Retinal pigment epithelial cell (primary cell): Measurements from ENCODE around the gene DHX32.
"Not testable (repeated sequence)": the region's sequence is repeated elsewhere in the genome, so short reads cannot be mapped to it uniquely, and the experiment has no call there.

Experiments
- DNase-seq: peaks from one replicate; pipeline ENCODE4 v3.0.0-alpha.2; 2010; ENCODE audit warnings: low read depth
- H3K4me3 ChIP-seq: 2 replicates; pipeline ENCODE4 v1.5.1; 2011; ENCODE audit warnings: mild to moderate bottlenecking, low read length, control low read depth, moderate library complexity
- TF ChIP-seq, protein P1 (sequence below): conservative IDR thresholded peaks from 2 replicates; pipeline ENCODE4 v1.5.1; 2011; ENCODE audit warnings: low read depth, low read length, control low read depth, inconsistent platforms

The DHX32 gene

DNA sequence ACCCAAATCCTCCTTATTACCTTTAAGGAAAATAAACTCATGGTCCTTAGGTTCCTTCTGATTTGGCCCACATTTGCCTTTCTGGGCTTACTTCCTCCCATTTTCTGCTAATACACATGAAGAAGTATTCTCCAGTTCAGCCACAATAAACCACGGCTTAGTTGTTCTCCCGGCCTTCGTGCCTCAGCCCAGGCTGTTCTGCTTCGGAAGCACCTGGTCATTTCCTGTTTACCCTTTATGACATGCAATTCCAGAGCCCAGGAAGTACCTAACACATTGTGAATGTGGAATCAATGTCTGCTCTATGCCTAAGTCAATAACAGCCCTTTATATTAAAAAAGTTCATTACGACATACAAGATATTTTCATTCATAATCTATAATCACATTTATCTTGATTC is 11.3 kb upstream of the DHX32 start:
- not testable (repeated sequence) for DNase-seq, H3K4me3 ChIP-seq

DNA sequence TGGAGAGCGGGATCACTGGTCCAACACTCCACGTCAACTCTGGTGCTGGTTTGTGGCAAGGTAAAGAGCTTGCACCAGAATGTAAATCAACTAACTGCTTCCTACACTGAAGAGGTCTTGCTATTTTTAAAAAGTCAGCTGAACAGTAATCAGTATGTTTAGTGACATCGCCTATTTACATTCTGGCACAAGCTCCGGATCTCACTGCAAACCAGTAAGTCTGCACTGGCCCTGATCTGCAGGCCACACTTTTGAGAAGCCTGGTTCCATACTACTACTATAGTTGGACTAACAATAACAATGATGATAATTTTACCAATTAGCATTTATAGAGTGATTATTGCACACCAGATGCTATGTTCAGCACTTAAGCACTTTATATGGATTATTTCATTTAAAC is 8.3 kb upstream of the DHX32 start:
- not testable (repeated sequence) for DNase-seq, H3K4me3 ChIP-seq

DNA sequence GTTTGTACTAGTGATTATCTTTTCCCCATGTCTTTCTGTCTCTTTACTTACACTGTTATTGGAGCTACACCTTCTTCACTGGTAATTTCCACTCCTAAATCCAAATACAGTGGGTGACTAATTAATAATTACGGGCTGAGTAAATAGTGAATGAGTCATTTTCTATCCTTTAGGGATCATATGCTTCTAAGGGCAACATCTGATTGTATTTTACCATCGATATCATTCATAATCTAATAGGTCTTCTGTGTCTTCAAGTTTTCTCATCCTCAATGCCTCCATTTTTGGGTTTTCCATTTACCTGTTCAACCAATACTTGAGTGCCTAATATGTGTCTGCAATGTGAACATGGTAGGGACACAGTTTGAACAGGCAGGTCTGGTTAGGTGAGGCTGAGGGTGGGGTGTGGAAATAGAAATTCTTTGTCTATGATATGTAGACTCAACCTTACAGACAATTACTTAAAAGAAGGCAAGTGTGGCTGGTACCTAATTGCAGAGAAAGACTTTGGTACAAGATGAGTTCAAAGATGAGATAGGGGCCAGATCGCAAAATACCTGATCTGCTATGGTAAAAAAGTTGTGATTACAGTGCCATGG is 5.9 kb upstream of the DHX32 start:
- TF ChIP-seq, protein P1, sequence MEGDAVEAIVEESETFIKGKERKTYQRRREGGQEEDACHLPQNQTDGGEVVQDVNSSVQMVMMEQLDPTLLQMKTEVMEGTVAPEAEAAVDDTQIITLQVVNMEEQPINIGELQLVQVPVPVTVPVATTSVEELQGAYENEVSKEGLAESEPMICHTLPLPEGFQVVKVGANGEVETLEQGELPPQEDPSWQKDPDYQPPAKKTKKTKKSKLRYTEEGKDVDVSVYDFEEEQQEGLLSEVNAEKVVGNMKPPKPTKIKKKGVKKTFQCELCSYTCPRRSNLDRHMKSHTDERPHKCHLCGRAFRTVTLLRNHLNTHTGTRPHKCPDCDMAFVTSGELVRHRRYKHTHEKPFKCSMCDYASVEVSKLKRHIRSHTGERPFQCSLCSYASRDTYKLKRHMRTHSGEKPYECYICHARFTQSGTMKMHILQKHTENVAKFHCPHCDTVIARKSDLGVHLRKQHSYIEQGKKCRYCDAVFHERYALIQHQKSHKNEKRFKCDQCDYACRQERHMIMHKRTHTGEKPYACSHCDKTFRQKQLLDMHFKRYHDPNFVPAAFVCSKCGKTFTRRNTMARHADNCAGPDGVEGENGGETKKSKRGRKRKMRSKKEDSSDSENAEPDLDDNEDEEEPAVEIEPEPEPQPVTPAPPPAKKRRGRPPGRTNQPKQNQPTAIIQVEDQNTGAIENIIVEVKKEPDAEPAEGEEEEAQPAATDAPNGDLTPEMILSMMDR: no peak
- DNase-seq: no peak
- no peak overlapping the region for H3K4me3 ChIP-seq

DNA sequence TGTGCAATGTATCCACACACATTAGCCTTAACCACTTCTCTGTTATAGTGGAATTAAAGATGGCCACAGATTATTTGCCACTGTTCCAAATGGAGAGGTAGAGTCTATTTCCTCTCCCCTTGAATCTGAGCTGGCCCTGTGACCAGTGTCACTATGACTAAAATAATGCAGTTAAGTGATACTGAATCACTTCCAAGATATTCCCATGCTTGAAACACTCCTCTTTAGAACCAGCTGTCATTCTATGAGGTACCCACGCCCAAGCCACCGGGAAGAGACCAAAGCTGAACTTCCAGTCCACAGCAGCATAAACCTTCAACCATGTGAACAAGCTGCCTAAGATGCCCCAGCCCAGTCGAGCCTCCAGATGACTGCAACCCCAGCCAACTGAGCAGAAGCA is 2.1 kb upstream of the DHX32 start:
- H3K4me3 ChIP-seq: no peak overlapping the region
- no peak for DNase-seq
- TF ChIP-seq, protein P1: no peak

DNA sequence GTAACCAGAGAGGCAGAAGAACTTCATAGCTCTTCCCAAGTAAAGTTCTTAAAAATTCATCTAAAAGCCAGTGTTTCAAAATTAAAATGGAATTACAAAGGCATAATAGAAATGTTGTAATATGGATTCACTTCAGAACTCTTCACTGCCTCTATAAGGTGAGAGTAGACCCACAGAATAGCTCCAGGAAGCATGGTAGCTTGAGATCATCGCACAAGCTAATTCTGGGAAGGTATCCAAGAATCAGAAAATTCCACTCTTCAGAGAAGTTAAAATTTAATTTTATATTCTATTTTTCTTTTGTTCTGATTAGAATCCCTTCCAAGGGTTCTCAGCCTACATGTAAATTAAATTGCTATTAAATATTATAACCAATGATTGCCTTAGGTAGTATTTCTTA is 1.5 kb upstream of the DHX32 start:
- TF ChIP-seq, protein P1: no peak
- no peak overlapping the region for H3K4me3 ChIP-seq
- DNase-seq: no peak

DNA sequence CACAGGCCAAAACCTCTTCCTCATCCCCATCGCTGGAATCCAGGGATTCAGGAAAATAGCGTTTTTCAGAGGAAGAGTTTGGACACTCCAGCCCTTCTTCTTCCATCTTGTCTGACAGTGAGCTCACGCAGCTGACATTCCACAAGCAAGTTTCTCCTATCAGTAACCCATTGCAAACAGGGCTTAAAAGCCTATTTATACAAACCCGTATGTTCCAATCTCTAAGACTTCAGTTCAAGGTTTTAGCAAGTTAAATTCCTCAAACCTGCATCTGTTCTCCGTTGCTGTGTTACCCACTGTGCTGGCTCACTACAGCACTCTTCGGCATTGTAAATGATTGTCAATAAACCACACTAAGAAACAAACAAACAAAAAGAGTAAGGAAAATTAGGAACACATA is 373 bp downstream of the DHX32 start:
- TF ChIP-seq, protein P1: no peak
- no peak overlapping the region for H3K4me3 ChIP-seq
- DNase-seq: no peak

DNA sequence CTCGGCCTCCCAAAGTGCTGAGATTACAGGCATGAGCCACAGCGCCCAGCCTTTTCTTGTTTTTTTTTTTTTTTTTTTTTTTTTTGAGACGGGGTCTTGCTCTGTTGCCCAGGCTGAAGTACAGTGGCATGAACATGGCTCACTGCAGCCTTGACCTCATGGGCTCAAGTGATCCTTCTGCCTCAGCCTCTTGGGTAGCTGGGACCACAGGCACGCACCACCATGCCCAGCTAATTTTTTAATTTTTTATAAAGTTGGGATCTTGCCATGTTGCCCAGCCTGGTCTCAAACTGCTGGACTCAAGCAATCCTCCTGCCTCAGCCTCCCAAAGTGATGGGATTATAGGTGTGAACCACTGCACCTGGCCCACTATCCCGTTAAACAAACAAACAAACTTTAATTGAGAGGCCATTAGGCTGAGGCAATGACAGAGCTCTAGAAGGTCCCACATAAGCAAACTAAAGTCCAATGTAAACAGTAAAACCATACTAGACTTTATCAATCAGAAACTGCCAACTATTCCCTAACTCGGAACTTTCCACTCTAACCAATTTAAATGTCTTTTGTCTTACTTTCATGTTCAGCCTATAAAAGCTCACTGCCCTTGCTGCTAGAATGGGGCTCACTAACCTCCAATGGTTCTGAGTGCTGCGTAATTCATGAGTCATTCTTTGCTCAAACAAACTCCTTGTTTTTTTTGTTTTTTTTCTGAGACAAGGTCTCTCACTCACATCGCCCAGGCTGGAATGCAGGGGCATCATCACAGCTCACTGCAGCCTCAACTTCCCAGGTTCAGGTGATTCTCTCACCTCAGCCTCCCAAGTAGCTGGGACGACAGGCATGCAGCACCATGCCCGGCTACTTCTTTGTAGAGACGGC is 1.9 kb downstream of the DHX32 start:
- H3K4me3 ChIP-seq: no peak overlapping the region

More for the DNA sequence above, 1.9 kb downstream of the DHX32 start:
- TF ChIP-seq, protein P1: no peak
- DNase-seq: no peak
